Glutamatergic neuron (in vitro differentiated cells): ENCODE results near the gene LACTBL1. TPM values are rescaled to one million over a fixed set of nuclear protein-coding genes. Genes with fewer than 3 reads are reported as not detected.
A peak's percentile ranks its signal among the peaks of the same experiment; 100 is the strongest.
"Not testable (repeated sequence)": the region's sequence is repeated elsewhere in the genome, so short reads cannot be mapped to it uniquely, and the experiment has no call there.

Source experiments
- DNase-seq: peaks from one replicate; pipeline ENCODE4 v3.0.0; 2022
- H3K27ac Mint-ChIP-seq: one replicate; pipeline ENCODE4 v1.8.0; 2020; ENCODE audit warnings: mild to moderate bottlenecking, mixed read lengths, inconsistent platforms; ENCODE audit not compliant: unreplicated experiment
- H3K27me3 Mint-ChIP-seq: one replicate; pipeline ENCODE4 v1.8.0; 2020; ENCODE audit warnings: mild to moderate bottlenecking, moderate library complexity, mixed read lengths, inconsistent platforms; ENCODE audit not compliant: unreplicated experiment
- H3K36me3 Mint-ChIP-seq: one replicate; pipeline ENCODE4 v1.8.0; 2020; ENCODE audit warnings: mild to moderate bottlenecking, mixed read lengths, inconsistent platforms; ENCODE audit not compliant: unreplicated experiment
- H3K4me1 Mint-ChIP-seq: one replicate; pipeline ENCODE4 v1.8.0; 2020; ENCODE audit warnings: mild to moderate bottlenecking, low read depth, mixed read lengths, inconsistent platforms; ENCODE audit not compliant: unreplicated experiment
- H3K4me3 Mint-ChIP-seq: one replicate; pipeline ENCODE4 v1.8.0; 2020; ENCODE audit warnings: mild to moderate bottlenecking, mixed read lengths, inconsistent platforms; ENCODE audit not compliant: unreplicated experiment
- H3K9me3 Mint-ChIP-seq: one replicate; pipeline ENCODE4 v1.8.0; 2020; ENCODE audit warnings: mild to moderate bottlenecking, moderate library complexity, mixed read lengths, inconsistent platforms; ENCODE audit not compliant: unreplicated experiment
- CTCF ChIP-seq: fragments of 200-600 bp; sonication (generic); IDR thresholded peaks from one replicate; pipeline ENCODE4 v1.5.0; 2021; ENCODE audit not compliant: partially characterized antibody, unreplicated experiment
- total RNA-seq: library from RNA; stranded (reverse); fragmentation: NEBNext Ultra II Directional; extraction: Animal tissue kit (Norgen Biotek cat#: 25700); gene quantifications from one replicate; pipeline ENCODE4 v1.2.1, GENCODE V29; 2021; ENCODE audit not compliant: unreplicated experiment

Gene LACTBL1
- total RNA-seq, 1 donor from 2014 or later, result not detected

- Mint-ChIP-seq H3K4me1 (peaks cover 2% of the 10 kb centered on the region), H3K9me3 (peaks cover 23% of the 10 kb centered on the region), H3K27me3 (peaks cover 8% of the 10 kb centered on the region), H3K4me3 (peak within 1 kb of the TSS; percentile 98), H3K36me3 (peaks cover 12% of the 10 kb centered on the region), H3K27ac (peak within 1 kb of the TSS; percentile 99)
- peak; percentile 99 for DNase-seq
- TF ChIP-seq CTCF, result no peak
Measured at GRCh38 chr1:23019094-23019862, 46.6 kb upstream of the LACTBL1 start, which contains the start of gene KDM1A. KDM1A (plus strand) TSS chr1:23019468; CDS start chr1:23019597, 129 bp downstream.

GRCh38 chr1:23018661-23019093 lies 46.0 kb upstream of the LACTBL1 start:
- no peak for TF ChIP-seq CTCF
- Mint-ChIP-seq H3K27me3 (peaks cover 5% of the 10 kb centered on the region), H3K36me3 (peaks cover 7% of the 10 kb centered on the region), H3K27ac (peak overlapping the region; percentile 97), H3K4me3 (peak overlapping the region; percentile 96), H3K9me3 (peaks cover 19% of the 10 kb centered on the region), H3K4me1 (peaks cover 5% of the 10 kb centered on the region)
- no peak for DNase-seq

- no peaks in the 10 kb centered on the region for H3K9me3 Mint-ChIP-seq
- peak overlapping the region; percentile 33 for H3K27ac Mint-ChIP-seq
- no peak for TF ChIP-seq CTCF
- H3K27me3 Mint-ChIP-seq, result peaks cover 3% of the 10 kb centered on the region
- peak; percentile 31 for DNase-seq
- no peaks in the 10 kb centered on the region for H3K36me3 Mint-ChIP-seq
- no peak overlapping the region for H3K4me3 Mint-ChIP-seq
- H3K4me1 Mint-ChIP-seq, result peaks cover 8% of the 10 kb centered on the region
Measured at GRCh38 chr1:23013657-23014056, 41.0 kb upstream of the LACTBL1 start.

- not testable (repeated sequence) for H3K27me3 Mint-ChIP-seq, H3K9me3 Mint-ChIP-seq, DNase-seq, H3K4me1 Mint-ChIP-seq, H3K27ac Mint-ChIP-seq, H3K4me3 Mint-ChIP-seq, H3K36me3 Mint-ChIP-seq
Measured at GRCh38 chr1:23010025-23010424, 37.4 kb upstream of the LACTBL1 start.

GRCh38 chr1:23008901-23009300 lies 36.2 kb upstream of the LACTBL1 start:
- Mint-ChIP-seq H3K27me3 (peaks cover 3% of the 10 kb centered on the region), H3K4me1 (peaks cover 5% of the 10 kb centered on the region), H3K27ac (no peak overlapping the region), H3K9me3 (no peaks in the 10 kb centered on the region), H3K36me3 (no peaks in the 10 kb centered on the region), H3K4me3 (no peak overlapping the region)
- TF ChIP-seq CTCF, result no peak
- no peak for DNase-seq
